ENCODE measurements around the gene TRIO.
A peak's percentile ranks its signal among the peaks of the same experiment; 100 is the strongest.

The TRIO gene

GRCh38 chr5:14405706-14406553 lies 262.8 kb downstream of the TRIO start:
- DNase-seq = no peak

GRCh38 chr5:14406554-14406849 lies 263.4 kb downstream of the TRIO start:
- DNase-seq = no peak

- no peak for DNase-seq
Observed at GRCh38 chr5:14407051-14407450, 263.9 kb downstream of the TRIO start.

DNA sequence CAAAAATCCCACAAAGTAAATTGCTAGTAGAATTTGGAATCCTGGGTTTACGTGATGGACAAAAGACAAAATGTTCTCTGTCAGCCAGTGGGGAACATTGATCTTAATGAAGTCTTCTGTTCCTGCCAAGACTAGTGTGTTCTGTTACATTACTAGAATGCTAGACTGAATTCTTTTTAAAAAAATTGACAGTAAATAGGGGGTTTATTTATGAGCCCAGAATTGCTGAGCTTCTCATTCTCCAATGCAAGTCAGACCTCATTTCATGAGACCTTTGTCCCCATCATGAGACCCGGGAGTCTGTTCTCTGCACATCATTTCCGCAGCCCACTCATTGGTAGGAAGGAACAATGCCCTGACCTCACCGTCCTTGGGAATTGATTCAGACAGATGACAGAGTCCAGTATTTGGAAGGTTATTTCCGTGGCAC lies 264.6 kb downstream of the TRIO start:
- peak in 1 of 58 donors; percentile 29 for DNase-seq

DNA sequence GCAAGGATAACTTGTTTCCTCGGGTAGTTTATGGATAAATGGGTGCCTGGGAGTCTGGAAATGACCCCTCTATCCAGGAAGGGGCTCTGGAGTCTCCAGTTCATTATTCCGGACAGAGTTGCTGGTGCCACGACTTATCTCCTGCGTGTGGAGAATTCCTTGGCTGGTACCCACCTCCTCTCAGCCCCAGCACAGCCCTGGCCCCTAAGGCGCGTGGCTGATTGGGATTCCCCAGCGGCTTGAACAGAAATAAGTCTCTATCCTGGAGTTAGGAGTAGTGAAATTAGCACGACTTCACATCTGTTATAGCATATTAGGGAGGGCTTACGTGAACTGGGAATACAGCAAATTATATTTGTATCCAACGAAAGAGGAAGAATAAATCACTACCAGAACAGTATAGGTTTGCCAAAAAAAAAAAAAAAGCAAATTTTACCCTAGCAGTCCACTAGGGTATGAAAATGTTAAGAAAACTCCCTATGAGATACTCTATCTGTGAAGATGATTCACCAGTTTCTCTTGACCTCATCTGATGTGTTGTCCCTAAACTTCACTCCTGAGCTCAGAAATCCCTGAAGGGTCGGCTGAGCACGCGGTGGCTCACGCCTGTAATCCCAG lies 265.9 kb downstream of the TRIO start:
- no peak for DNase-seq

DNA sequence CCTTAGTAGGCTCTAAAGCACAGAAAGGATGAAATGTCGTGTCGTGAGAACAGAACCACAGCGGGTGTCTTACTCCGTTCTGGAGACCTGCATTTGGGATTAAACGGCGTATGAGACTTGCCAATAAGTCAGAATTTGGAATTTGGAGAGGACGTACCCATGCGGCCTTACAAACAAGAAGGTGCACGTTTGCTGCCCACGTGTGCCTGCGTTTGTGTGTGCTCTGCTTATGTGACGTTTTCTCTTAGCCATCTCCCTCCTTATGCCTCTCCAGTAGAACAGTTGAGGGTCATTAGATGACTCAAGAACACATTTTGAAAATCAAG lies 266.9 kb downstream of the TRIO start:
- no peak for DNase-seq

DNA sequence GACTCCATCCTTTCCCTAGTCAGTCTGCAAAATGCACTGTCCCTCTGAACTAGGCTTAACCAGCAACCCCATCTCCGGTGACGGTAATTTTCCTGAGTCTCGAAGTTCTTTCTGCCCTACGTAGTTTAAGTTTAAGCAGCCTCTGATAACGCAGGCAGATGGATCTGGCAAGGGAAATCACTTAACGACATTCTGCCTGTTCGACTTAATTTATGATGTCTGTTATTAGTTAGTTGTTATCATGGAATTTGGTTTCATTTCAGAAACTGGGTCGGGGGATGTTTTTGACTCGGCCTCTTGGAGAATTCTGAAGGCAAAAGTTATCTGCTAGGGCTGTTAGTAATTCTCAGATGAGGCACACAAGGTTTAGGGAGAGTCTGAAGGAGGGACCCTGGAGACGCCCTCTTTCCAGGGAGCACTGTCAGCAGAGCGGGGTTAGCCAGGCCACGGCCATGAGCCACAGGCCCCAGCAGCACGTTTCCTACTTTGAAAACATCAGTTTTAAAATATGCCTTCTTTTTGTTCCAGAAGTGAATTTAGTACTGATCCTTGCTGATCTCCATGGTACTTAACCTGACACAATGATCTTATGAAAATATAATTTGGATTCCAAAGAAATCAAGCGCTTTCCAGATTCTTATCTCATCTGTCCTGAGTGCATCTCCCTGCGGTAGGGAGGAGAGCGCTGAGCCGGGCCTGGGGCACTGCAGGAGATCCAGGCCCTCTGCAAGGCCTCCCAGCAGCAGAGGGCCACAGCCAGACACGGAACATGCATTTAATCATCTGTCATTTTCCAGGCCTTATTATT lies 267.5 kb downstream of the TRIO start:
- no peak for DNase-seq

DNA sequence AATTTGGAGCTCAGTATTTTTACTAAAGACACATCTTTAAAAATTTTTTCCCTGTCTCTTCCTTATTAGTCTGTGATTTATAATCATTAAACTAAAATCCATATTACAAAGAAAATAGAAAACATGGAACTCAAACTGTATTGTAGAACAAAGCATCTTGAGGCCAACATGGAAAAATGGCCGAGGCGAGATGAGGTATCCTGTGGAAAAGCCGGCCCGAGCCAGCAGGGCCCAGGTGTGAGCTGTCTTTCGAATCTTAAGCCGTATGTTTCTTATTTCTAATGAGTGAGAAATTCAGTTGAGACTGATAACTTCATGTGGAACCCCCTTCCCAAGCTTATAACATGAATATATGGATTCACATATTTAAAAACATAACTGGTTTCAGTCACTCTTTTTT lies 268.1 kb downstream of the TRIO start:
- DNase-seq = no peak

GRCh38 chr5:14413331-14413750 lies 270.2 kb downstream of the TRIO start:
- no peak for DNase-seq

- no peak for DNase-seq
Observed at GRCh38 chr5:14414007-14414406, 270.9 kb downstream of the TRIO start.

GRCh38 chr5:14414656-14415023 lies 271.5 kb downstream of the TRIO start:
- DNase-seq = no peak

DNA sequence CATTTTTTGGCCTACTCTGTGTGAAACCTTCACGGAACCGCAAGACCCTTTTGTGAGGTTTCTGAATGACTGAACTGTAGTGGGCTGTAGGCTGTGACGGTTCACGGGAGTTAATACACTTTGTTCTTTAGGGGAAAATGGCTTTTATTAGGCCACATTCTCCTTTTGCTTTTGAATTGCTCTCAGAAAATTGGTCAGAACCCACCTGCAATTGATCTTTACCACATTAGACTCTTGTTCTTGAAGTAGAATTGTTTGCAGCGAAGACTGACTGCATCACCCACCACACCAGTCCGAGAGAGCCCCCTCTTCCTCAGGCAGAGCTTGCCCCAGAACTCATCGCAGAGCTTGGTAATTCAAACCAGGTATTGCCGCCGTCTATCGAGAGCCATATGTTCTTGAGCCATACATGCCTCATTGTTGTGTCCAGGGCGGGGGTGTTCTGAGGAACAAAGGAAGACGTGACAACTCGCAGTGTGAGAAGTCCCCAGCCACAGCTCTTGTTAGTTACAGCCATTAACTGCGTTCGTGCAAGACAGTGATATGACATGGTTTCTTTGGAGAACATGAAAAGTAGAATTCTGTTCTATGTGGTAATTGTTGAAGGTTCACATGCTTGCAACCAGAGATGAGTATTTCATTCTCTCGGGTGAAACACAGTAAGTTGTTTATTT lies 272.0 kb downstream of the TRIO start:
- DNase-seq = no peak

DNA sequence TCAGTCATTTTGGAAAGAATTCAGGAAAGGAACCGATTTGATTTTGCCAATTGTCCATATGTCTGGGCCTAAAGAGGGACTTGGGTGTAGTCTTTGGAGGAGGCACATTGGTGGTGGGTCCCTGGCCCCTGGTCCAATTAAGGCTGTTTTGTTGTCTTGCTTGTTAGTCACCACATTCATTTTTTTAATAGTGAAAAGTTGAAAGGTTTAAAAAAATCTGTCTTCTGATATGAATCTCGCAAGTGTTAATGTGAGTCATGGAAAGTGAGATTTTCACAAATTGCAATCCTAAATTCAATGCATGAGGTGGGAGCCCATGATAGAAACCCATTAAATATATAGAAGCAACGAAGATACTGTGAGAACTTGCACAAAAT lies 272.5 kb downstream of the TRIO start:
- no peak for DNase-seq

DNA sequence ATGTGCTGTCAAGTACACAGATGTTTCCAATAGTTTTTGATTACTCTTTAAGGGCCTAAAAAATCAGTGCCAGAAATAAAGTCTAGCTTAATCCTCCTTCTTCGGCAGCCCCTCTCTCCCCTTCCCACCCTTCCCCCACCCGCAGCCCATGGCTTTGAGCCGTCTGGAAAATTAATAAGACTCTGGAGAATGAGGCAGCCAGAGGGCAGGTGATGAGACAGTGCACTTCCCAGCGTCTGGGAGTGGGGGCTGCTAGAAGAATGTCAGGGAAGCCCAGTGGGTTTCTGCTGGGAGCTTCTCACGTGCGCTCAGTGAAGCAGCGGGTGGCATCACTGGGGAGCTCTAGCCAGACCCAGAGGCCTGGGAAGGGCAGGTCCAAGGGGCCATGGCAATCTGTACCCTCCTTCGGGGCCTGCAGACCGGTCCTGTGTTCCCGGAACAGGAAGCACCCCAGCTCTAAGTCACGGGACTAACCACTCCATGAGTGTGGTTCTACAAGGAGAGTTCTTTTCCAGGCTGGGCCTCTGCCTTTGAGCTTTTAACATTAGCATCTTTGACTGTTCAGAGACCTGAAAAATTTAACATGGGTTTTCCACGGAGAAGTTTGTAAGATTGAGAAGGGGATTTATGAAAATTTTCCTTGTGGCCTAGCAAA lies 273.6 kb downstream of the TRIO start:
- no peak for DNase-seq

DNA sequence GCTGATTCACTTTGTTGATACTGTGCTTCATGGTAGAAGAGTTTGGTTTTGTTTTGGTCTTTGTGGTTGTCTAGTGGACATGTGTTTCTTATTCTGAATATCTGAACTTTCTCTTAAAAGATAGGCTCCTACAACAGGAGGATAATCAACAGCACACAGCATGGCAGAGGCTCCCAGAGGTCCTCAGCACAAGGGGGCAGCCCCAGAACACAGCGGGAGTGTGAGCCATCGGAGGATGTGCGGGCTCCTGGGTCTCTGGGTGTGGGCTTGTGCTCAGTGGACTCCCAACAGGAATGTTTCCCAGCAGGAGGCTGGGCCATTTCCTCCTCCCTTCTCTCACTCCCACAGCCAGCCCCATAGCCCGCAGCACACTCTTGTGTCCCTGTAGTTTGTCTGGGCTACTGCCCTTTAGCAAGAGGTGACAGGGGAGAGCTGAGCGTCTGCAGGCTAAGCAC lies 274.2 kb downstream of the TRIO start:
- no peak for DNase-seq

GRCh38 chr5:14417792-14418765 lies 274.9 kb downstream of the TRIO start:
- DNase-seq = no peak

DNA sequence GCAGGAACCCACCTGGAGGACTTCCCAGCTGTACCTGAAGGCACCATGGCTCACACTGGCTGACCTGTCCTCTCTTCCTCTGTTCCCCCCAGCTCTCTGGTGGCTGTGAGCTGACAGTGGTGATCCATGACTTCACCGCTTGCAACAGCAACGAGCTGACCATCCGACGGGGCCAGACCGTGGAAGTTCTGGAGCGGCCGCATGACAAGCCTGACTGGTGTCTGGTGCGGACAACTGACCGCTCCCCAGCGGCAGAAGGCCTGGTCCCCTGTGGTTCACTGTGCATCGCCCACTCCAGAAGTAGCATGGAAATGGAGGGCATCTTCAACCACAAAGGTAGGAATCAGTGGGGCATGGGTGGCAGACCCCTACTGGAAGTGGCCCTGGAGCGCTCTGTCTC lies 276.5 kb downstream of the TRIO start:
- DNase-seq = no peak

GRCh38 chr5:14420101-14420811 lies 277.1 kb downstream of the TRIO start:
- DNase-seq = no peak

- DNase-seq = no peak
Observed at GRCh38 chr5:14421851-14422250, 278.7 kb downstream of the TRIO start.
